GM12891 (cell line): ENCODE measurements around the gene APOH.
A peak's percentile ranks its signal among the peaks of the same experiment; 100 is the strongest.

Experiments used
- DNase-seq: peaks from one replicate; pipeline ENCODE4 v3.0.0; 2011; ENCODE audit warnings: low spot score; ENCODE audit not compliant: insufficient read length
- FAIRE-seq: peaks from 2 replicates; lab custom pipeline; 2011; peaks lifted over from hg19 to GRCh38; lab: Jason Lieb, UNC
- PAX5 ChIP-seq: IDR thresholded peaks from 2 replicates; pipeline ENCODE4 v1.6.1; 2011; ENCODE audit warnings: low read length, moderate library complexity, mild to moderate bottlenecking; ENCODE audit not compliant: insufficient read depth, severe bottlenecking
- POLR2A ChIP-seq: IDR thresholded peaks from 2 replicates; pipeline ENCODE4 v1.6.1; 2011; ENCODE audit warnings: low read depth, low read length, control low read depth
- POLR2AphosphoS5 ChIP-seq: IDR thresholded peaks from 2 replicates; pipeline ENCODE4 v1.6.1; 2011; ENCODE audit warnings: low read depth, low read length, control low read depth
- POU2F2 ChIP-seq: IDR thresholded peaks from 2 replicates; pipeline ENCODE4 v1.6.1; 2011; ENCODE audit warnings: low read depth, mild to moderate bottlenecking, control low read depth, low read length, moderate library complexity
- SPI1 ChIP-seq: IDR thresholded peaks from 2 replicates; pipeline ENCODE4 v1.6.1; 2011; ENCODE audit warnings: low read depth, low read length, control low read depth
- TAF1 ChIP-seq: IDR thresholded peaks from 2 replicates; pipeline ENCODE4 v1.6.1; 2011; ENCODE audit warnings: low read depth, low read length, control low read depth

Gene APOH

DNA sequence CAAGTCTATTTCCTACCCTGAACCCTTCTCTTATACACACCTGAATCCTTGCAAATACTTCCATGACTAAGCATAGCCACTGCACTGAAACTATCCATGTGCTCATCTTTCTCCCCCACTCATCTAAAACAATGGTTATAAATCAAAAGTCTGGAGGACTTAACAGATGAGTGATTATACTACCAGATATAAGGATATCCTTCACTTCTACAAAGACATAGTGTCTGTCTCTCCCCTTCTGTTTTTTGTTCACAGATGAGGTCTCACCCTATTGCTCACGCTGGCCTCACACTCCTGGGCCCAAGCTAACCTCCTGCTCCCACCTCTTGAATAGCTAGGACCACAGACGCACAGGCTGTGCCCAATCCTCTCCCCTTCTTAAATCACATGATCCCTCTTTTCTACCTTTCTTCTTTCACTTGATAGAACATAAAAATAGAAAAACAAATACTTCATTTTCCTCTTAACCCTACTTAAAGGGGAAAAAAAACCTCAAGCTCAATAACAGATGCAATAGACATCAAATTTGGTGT is 56.5 kb downstream of the APOH start:
- no peak for DNase-seq
- no peak for FAIRE-seq
- no peak for TF ChIP-seq PAX5
- TF ChIP-seq POLR2A = no peak
- no peak for TF ChIP-seq POLR2AphosphoS5
- no peak for TF ChIP-seq TAF1
- no peak for TF ChIP-seq POU2F2

DNA sequence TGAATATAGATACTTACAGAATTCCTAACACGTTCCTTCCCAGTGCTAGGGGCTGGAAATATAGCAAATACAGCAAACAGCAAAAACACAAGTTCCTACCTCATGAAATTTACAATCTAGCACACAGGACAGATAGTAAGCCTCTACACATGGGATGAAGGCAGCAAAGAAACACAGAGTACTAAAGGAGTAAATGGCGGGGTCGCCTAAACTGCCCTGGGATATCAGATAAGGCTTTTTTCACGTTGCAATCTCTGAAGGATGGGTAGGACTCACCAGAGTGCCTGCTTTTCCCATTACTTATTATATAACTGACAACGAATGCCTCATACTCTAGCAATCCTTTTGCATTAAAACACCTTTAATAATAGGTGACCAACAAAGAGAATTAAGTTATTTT is 57.1 kb downstream of the APOH start:
- DNase-seq (no peak), FAIRE-seq (no peak)
- TF ChIP-seq SPI1 (no peak), POU2F2 (no peak), TAF1 (no peak), POLR2AphosphoS5 (no peak), PAX5 (no peak), POLR2A (no peak)

DNA sequence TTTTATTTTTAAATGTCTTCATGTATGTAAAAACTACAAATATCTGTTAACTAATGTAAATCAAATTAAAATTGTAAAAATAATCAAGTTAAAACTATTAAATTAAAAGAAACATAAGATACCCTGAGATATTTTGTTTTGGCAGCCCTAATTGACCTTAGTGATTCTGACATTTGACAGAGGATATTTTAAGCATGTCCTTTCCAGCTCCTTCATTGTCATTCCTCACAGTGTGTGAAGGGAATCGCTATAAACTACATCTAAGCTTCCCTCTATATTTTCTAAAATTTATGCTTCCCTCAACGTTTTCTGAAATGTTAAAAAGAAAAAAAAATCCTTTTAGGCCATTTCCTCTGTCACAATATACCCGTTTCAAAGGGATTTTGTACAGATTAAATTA is 57.5 kb downstream of the APOH start:
- DNase-seq (no peak), FAIRE-seq (no peak)
- TF ChIP-seq POLR2A (no peak), TAF1 (no peak)

DNA sequence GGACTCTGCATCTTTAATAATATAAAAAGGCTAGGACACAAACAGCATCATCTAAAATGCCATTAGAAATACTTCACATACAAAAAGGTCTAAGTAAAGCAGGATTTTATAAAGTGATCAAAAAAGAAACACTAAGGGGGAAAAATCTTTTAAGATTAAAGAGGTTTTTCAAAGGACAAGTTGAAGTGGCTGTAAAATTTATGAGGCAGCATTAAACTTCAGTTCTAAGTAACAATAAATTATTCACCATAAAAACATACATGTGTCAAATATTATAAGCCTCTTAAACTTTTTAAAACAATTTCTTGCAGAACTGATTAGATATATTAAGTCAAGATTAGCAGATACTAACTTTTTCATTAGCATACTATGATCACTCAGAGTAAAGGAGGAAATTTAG is 58.0 kb downstream of the APOH start:
- no peak for FAIRE-seq
- DNase-seq = no peak
- no peak for TF ChIP-seq POU2F2
- TF ChIP-seq SPI1 = no peak
- no peak for TF ChIP-seq TAF1

DNA sequence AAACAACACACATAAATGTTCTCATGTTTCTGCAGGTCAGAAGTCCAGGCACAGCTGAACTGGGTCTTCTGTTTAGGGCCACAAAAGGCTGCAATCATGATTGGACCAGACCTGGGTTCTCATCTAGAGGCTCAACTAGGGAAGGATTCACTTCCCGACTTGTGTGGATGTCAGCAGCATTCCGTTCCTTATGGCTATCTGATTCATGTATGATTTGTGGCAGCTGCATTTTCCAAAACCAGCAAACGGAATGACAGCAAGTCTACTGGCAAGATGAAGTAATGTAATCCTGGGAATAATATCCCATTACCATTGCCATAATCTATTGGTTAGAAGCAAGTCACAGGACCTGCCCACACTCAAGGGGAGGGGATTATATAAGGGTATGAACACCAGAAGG is 59.4 kb downstream of the APOH start:
- TF ChIP-seq PAX5 (no peak), TAF1 (no peak), POU2F2 (no peak), POLR2AphosphoS5 (no peak), POLR2A (no peak), SPI1 (no peak)
- FAIRE-seq = no peak
- DNase-seq = no peak

DNA sequence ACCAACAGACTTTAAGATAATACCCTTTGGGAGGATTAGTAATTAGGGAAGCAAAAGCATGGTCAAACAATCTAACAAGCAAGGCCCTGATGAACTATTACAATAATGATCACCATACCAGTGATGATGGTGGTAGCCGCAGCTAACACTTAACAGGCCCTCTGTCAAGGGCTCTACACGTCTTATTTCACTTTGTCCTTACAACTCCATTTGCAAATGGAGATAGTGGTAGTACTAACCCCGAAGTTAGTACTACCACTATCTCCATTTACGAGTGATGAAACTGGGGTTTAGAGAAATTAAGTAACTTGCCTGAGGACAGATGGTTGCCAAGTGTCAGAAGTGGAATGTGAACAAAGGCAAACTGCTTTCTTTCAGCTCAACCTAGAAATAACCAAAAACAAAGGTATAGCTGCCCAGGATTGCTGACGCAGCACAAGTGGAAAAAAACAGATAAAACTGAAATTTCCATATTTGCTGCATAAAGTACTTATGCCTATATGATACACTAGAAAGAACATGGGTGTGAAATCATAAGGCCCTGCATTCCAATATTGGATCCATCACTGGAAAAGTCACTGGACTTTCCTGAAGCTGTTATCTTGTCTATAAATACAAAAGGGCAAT is 61.9 kb downstream of the APOH start:
- DNase-seq (no peak), FAIRE-seq (no peak)
- no peak for TF ChIP-seq TAF1
- no peak for TF ChIP-seq POU2F2
- no peak for TF ChIP-seq POLR2AphosphoS5
- TF ChIP-seq SPI1 = no peak
- TF ChIP-seq POLR2A = no peak
- no peak for TF ChIP-seq PAX5

DNA sequence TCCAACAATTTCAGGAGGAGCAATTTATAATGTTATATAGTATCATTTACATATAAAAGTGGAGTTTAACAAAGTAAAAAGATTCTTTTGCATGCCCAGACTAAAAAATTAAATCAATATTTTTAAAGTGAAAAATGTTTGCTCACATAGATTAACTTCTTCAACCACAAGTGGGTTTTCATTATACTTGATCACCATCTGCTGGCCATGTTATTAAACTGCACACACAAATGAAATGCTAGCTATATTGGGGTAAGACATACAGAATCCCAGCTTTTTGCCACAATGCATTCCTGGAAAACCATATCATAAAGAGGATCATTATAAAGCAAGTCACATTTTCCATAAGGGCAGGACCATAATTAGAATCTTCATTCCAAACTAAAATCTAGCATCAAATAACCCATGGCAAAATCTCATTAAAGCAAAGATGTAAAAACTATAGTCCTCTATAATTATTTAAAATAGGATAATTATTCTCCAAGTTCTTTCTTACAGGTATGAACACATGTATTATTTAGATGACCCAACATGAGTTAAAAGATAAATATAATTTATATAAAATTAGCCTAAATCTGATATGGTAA is 63.6 kb downstream of the APOH start:
- FAIRE-seq = peak; percentile 45

More for the DNA sequence above, 63.6 kb downstream of the APOH start:
- TF ChIP-seq SPI1 (no peak), POU2F2 (no peak), POLR2AphosphoS5 (no peak), TAF1 (no peak), PAX5 (no peak), POLR2A (no peak)
- no peak for DNase-seq
